CD4-positive, alpha-beta T cell treated with Interleukin-12 subunit alpha and Interleukin-12 subunit beta, for 1 hour (primary cell): Measurements from ENCODE around the gene GSAP.
"Not testable (repeated sequence)": the region's sequence is repeated elsewhere in the genome, so short reads cannot be mapped to it uniquely, and the experiment has no call there.

ENCODE experiments used
- DNase-seq: peaks from one replicate; pipeline ENCODE4 v3.0.0-alpha.2; 2020

Gene GSAP

DNA sequence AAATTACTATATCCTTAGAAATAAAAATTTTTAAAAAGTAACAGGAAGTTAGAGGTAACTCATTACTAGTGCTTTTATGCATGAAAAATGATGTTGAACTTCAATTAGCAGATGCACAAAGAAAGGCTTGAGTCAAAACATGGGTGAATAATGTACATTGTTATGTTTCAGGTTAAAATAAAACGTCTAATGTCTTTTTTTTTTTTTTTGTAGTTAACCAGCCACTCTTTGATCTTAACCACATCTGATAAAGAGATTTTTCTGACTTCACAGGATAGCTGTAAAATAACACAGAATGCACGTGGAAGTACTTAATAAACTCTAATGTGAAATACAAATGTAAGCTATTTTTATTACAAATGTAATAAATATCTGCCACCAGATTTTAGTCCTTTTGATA is 61.7 kb downstream of the GSAP start:
- DNase-seq = peak; percentile 51

DNA sequence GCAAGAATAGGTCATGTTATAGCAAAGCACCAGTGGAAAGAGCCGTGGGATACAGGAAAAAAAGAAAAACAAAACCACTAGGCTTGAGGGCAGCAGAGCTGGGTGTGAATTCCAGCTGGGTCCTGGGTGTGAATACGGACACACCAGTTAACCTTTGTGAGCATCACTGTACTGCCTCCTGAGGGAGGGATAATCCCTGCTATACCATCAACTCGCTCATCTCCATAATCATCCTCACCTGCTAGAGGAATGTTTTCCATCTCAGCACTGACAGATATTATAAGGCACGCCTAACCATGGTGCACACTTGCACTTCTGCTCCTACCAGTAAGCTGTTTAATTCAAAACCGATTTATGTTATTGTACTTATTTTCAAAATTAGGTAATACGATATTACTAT is 62.2 kb downstream of the GSAP start:
- no peak for DNase-seq

DNA sequence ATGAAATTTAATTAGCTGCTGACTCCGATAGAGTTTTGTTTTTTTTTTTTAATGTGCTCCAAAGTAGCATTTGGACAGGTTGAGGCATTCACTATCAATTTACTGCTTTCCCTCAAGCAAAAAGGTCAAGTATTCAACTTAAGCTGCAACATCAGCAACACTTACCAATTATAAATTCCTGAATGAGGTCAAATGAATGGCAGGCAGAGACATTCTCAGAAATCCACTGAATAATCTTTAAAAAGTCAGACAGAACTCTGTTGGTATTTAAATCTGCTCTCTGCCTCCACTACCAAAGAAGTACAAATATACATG is 62.8 kb downstream of the GSAP start:
- no peak for DNase-seq

DNA sequence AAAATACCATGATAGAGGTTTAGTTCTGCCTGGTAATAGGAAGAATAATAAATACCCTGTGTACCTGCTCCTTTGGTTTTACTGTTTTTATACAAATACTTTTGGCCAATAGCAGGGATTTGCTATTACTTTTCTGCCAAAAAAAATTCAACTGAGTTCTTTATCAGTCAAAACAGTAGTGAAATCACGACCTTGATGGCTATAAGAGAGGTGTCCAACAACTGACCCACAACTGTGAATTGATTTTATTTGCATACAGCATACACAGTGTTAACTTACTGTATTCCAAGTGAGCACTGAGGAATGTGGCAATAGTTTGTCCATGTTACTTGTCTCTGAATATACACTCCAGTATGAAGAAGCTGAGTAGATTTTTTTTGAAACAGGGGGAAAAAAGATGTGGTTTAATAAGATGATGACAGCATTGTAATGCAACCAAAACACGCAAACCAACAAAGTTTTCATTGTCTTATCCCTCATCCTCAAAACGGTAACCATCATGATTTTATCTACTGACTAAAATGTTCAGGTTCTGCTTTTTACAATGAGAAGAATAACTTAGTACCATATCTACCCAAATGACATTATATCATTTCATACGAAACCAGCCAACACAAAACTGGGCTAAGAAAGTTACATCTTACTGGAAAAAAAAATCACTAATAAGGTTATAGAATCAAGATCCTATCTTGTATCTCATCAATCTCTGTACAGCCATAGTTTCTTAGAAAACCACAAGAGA is 63.3 kb downstream of the GSAP start:
- no peak for DNase-seq

DNA sequence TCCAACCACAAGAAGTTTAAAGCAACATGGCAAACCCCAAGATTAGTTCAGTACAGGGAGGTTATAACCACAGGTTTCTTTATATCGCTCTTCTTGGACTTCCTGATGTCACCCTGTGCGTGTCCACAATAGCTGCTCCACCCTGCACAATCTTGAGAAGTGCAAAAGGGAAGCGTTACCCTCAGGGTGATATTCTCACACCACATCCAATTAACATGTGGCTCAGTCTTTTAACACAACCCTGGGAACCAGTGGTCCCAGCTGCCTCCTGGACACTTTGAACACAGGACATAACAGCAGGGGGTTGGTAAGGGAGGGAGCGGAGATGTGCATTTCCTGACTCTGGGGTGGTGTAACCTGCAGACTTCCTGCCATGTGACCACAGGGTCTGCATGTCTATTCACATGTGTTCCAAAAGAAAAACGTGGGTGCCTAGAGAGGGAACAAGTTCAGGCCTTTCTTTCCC is 64.6 kb downstream of the GSAP start:
- peak; percentile 69 for DNase-seq

DNA sequence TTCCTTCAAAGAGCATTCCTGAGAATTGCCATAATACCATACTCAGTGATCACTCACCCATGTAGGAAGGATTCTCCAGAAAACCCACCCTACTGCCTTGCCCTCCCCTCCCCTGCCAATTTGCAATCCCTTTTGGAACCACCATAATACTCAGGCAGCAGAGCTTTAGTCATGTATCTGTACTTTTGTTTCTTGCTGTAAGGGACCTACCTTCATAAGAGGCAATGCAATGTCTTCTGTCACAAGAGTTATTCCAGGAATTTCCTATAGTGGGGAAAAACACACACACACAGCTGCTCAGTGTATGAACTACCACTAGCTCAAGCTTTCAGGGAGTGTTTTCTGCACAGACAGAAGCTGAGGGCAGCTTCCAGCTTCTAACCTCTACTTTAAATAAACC is 67.0 kb downstream of the GSAP start:
- DNase-seq = no peak

DNA sequence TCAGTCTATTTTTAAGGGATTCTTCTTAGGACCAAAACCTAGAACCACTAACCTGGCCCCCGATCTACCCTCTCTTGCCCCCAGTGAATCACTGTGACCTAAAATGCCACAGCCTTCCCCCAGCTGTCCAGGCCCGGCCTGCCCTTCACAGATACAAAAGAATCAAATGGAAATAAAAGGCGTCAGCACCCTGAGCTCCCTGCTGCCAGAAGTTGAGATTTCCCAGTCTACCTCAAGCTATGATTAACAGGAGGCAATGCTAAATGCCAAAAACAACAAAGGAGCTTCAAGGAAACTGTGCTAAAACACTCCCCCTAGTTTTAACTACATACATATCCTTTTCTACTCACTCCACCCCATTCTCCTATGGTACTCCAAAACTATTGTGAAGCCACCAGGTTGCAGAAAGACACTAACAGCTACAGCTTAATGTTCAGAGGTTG is 67.8 kb downstream of the GSAP start:
- no peak for DNase-seq

DNA sequence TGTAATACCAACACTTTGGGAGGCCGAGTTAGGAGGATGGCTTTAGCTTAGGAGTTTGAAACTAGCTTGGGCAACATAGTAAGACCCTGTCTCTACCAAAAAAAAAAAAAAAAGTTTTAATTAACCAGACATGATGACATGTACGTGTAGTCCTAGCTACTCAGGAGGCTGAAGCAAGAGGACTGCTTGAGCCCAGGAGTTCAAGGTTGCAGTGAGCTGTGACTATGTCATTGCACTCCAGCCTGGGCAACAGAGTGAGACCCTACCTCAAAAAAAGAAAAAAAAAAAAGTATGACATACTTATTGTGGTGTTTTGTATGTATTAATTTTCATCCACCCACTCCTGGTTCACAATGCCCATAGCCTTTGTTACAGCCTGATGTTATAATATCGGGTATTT is 69.7 kb downstream of the GSAP start:
- no peak for DNase-seq

DNA sequence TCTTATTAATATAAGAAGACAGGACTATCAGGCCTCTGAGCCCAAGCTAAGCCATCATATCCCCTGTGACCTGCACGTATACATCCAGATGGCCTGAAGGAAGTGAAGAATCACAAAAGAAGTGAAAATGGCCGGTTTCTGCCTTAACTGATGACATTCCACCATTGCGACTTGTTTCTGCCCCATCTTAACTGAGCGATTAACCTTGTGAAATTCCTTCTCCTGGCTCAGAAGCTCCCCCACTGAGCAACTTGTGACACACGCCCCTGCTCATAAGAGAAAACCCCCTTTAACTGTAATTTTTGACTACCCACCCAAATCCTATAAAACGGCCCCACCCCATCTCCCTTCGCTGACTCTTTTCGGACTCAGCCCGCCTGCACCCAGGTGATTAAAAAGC is 70.7 kb downstream of the GSAP start:
- DNase-seq = not testable (repeated sequence)

DNA sequence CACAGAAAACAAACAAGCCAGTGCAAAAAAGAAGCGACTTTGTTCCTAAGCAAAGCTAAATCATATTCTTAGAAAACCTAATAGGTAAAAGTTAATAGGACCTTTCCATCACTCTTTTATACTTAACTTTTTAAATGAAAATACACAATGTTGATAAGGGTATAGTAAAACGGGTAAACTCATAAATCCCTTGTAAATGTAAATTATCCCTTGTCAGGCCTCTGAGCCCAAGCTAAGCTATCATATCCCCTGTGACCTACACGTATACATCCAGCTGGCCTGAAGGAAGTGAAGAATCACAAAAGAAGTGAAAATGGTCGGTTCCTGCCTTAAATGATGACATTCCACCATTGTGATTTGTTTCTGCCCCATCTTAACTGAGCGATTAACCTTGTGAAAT is 76.4 kb downstream of the GSAP start:
- no peak for DNase-seq

DNA sequence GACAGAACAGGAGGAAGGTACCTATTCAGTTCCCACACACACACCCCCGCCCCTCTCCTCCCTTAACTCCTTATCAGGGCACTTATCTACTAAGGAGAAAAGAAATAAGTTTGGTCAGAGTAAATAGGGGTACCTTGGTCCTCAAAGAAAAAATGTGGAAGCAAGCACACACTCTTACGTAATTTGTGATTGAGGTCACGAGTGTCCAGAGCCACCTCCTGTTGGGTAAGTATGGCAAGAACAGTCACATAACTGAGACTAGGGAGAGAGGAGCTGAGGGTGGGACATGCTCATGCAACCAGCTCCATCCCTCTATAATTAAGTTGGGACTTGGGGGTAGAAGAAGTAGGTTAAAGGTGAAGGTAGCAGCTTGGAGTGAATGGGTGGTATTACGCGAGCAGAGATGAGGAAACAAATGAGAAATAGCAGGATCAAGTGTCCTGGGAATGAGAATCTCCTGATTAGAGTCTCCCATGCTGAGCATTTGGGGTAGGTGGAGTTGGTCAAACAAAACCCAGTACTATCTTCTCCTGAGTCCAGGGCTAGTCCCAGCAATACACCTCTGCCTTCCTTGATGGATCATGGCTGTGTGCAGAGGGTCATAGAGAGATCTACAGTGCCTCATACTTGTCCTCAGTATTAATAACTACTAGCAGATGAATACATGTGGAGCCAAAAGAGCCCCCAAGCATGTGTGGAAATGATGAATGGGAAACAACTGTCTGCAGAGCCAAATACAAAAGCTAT is 77.1 kb downstream of the GSAP start:
- no peak for DNase-seq

DNA sequence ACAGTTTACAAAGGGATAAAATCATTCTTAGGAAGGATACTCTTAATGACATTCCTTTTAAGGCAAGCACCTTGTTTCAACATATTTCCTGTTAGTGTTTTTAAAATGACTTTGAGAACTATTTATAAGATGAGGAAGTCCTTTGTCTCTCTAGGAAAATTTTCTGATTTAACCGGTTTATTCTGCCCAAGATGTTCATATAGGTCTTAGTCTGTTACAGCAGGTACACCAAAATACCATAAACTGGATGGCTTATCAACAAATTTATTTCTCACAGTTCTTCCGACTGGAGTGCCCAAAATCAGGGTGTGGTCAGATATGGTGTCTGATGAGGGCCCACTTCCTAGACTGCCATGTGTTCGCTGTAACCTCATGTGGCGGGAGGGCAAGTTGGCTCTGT is 77.9 kb downstream of the GSAP start:
- DNase-seq = no peak

DNA sequence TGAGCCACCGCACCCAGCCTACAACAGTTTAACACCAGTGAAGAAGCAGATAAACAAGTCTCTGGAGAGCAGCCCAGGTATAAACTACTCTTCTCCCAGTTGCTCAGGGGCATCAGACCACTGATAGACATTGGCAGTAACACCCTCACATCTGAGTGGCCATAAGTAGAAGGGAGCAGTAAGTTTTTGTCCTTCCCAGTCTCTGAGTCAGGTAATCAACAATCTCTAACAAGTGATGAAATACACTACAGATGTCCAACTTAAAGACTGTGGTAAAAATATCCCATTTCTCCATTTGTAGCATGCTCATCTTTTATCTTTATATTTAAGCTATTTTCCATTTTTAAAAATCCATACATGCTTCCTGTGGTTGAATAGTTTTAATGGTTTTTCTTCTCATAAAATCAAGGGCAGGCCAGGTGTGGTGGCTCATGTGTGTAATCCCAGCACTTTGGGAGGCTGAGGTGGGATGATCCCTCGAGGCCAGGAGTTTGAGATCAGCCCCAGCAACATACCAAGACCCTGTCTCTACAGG is 78.6 kb downstream of the GSAP start:
- no peak for DNase-seq

DNA sequence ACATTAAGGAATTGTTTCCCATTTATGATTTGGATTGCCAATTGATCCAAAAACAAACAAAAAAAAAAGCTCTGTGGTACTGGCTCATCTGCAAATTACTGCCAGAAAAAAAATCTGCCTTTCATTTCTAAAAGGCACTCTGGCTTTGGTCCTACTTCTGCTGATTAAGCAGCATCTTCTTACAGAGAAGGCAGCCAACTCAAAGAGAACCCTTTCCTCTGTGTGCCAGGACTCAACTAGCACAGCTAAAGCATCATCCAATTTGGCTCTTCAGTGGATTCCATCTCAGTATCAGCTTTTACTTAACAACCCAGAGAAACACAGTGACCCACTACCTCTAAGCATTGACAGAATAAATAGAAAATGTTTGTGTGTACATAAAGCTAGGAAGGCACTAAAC is 80.6 kb downstream of the GSAP start:
- DNase-seq = no peak

DNA sequence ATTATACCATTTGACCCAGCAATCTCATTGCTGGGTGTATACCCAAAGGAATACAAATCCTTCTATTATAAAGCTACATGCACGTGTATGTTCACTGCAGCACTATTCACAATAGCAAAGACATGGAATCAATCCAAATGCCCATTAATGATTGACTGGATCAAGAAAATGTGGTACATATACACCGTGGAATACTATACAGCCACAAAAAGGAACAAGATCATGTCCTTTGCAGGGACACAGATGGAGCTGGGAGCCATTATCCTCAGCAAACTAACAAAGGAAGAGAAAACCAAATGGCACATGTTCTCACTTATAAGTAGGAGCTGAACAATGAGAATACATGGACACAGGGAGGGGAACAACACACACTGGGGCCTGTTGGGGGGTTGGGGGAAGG is 82.1 kb downstream of the GSAP start:
- DNase-seq = not testable (repeated sequence)

DNA sequence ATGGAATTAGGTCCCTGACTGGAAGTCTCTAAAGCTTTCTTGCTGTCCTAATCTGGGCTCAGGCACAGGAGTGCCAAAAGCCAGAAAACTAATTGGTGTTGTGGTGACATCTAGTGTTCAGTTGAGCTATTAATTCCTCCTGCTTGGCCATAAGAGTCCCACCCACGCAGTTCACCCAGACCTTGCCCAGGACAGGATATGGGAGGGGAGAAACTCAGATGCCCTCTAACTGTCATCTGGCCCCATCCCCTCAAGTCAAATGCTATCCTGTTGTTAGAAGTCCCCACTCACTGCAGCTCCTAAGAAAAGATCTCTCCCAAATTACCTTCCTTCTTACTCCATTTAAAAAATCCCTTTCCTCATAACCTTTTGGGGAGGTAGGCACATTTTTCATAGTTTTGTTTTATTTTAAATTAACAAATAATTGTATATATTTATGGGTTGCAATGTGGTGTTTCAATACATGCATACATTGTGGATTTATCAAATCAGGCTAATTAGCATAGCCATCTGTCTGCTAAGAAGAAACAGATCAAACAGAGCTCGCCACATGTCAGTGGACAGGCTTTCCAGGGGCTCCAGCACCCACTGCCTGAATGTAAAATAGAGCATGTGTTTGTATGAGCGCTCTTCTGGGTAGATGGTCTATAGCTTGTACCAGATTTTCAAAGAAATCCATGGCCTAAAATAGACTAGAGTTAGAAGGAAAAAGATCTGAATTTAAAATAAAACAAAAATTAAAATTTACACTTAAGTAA is 84.0 kb downstream of the GSAP start:
- peak; percentile 75 for DNase-seq

DNA sequence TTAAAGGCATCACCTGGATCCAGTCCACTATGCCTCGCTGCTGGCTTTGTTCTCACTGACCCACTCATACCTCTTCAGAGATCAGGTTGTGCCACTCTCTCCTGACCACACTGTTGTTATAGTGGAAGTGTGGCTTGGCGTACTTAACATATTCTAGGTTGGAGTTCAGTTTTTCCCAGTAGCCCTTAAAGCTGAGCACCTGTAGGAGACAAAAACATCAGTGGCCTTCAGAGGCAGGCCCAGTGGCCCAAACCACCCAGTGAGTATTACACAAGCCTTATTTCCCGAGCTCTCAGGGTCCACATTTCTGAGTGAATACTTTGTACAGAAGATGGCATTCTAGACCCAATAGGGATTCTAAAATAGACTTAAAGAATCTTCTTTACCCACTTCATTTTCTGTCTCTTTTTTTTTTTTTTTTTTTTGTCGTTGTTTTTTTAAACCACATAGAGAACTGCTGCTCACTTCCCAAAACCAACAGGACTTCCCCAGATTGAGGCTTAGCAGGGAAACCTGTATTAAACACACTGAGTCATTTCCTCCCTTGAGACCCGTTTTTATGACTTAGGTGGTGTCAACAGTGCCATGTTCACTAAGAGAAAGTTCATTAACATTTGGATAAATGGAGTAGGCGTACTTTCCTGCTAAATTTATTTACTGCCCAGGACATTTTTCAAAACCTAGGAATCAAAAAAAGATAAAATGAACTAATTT is 85.8 kb downstream of the GSAP start:
- peak; percentile 32 for DNase-seq

DNA sequence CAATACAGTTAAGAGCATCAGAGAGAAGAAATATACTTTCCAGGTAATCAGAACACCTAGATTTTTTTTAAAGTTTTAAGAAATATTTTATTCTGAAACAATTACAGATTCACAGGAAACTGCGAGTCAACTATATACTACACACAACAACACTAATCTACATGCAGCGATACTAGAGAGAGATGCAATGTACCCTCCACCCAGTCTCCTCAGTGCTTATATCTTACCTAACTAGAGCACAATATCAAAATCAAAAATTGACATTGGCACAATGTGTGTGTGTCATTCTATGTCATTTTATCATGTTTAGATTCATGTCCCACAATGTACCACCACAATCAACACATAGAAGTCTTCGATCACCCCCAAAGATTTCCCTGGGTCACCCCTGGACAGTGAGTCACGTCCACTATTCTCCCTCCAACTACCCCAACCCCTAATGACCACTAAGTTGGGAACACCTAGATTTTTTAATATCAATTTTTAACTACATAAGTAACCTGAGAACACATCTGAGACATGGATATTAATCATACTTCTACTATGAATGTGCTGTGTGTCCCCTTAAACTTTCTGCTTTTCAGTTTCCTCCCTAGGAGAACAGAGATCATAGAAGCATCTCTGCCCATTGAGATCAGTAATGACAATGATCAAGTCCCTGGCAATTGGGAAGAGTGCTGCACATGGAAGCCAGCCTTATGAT is 86.5 kb downstream of the GSAP start:
- no peak for DNase-seq

DNA sequence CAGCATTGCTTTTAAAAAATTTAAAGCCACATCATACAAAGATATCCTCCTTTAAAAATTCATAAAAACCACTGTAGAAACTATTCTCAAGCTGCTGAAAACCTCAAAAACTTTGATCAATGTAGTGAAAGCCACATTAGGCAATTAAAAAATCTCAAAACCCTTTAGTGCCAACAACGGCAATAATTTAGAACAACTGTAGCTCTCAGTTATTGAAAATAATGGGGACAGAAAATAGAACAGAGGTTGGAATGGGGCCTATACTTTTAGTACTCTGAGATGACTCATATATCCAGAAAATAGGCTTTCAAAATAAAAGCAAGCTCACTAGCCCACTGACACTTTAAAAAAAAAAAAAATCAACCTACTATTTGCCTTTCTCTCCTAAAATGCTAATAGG is 87.5 kb downstream of the GSAP start:
- DNase-seq = no peak

DNA sequence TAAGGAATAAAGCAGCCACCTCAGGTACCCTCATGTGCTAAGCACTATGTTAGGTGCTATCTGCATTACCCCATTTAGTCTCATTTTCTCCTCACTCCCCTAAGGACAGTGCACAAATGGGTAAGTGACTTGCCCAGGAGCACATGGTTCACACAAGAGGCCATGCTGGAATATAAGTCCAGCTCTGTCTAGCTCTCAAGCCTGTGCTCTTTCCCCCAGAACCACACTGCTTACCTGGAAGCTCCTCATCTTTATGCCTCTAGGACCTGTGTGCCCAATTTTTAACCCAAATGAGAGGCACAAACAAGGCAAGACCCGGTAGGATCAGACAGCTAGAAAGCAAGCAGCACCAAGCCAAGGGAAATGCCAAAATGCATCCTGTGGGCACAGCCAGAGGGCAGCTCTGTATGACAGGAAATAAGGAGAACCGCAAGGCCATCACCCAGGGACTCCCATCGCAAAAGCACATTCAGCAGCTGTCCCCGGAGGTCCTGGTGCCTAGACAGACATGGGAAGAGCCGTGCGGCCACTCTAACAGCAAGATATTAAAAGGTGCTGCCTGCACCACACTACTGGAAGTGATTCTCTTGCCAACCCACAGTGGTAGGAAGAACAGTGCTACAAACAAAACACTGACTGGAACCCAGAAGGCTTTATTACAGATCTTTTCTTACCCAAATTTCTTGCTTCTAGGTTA is 88.1 kb downstream of the GSAP start:
- DNase-seq = peak; percentile 26

DNA sequence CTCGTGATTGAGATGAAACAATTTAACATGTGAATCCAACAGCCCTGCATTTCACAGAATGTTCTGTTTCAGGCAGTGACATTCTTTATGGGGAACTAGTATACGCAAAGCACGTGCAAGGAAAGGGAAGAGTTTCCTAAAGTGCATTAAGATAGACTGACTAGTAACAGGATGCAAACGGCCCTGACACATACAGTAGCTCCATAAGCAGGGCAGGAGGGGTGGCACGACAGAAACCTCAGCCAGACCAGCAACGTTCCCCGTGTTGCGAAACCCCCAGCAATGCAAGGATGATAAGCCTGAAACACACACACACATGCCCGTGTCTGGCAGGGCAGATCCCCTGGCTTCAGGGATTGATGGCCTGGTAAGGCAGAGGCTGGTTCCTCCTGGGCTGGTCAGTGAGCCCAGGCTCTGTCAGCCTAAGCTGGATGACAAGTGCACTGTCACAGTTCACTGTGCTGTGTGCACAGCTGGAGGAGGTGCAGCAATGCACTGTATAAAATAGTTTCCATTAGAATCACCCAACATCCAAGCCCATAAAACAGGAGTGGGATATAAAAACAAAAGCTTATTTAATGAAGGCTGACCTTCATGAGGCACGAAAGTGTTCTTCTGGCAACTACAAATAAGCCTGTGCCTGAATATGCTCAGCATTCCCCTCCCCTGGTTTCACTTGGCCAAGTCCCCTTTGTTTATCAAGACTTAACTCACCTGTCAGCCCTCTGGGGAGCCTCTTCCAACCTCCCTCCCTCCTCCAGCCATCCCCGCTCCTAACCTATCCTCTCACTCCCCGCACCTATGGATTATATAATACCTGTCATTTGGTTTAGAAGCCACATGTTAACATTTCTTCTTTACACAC is 88.8 kb downstream of the GSAP start:
- no peak for DNase-seq
